Activated CD8-positive, alpha-beta memory T cell treated with anti-CD3 and anti-CD28 coated beads for 36 hours (primary cell): Measurements from ENCODE around the gene HPN. TPM values are rescaled to one million over a fixed set of nuclear protein-coding genes. Genes with fewer than 3 reads are reported as not detected.

Source experiments
- total RNA-seq, 2 experiments: library from RNA; stranded (reverse); gene quantifications; one replicate each; pipeline ENCODE4 v1.2.3, GENCODE V29; 2021

The HPN gene
- total RNA-seq, 2 experiments from 2014 or later: not detected

Other genes with a start within 250 kb of the HPN start
- gene ZNF30, start 114.8 kb upstream of the HPN start, total RNA-seq: 1 to 10 TPM; 4.3 to 5.4 TPM
- 1 to 10 TPM; 4.5 to 5.0 TPM for gene ZNF792, start 77.5 kb upstream of the HPN start, total RNA-seq
- 100 to 1,000 TPM; 183 to 188 TPM for gene GRAMD1A, start 41.4 kb upstream of the HPN start, total RNA-seq
- gene SCN1B, start 11.3 kb upstream of the HPN start, total RNA-seq: 1 to 10 TPM in 1 of 2 experiments, under 1 TPM in 1; 0.99 to 1.3 TPM
- not detected for gene FXYD3, start 74.1 kb downstream of the HPN start, total RNA-seq
- not detected for gene LGI4, start 93.3 kb downstream of the HPN start, total RNA-seq
- gene FXYD1, start 97.1 kb downstream of the HPN start, total RNA-seq: not detected
- not detected for gene FXYD7, start 101.5 kb downstream of the HPN start, total RNA-seq
- 100 to 1,000 TPM; 286 to 292 TPM for gene FXYD5, start 113.0 kb downstream of the HPN start, total RNA-seq
- not detected for gene FAM187B, start 187.0 kb downstream of the HPN start, total RNA-seq
- 10 to 100 TPM; 25.1 to 25.3 TPM for gene LSR, start 207.3 kb downstream of the HPN start, total RNA-seq
- gene USF2, start 227.2 kb downstream of the HPN start, total RNA-seq: 100 to 1,000 TPM; 106 to 112 TPM
- under 1 TPM; 0.48 to 0.55 TPM for gene HAMP, start 240.8 kb downstream of the HPN start, total RNA-seq